ENCODE data around the gene PPP2R1B.
"Not testable (repeated sequence)": the region's sequence is repeated elsewhere in the genome, so short reads cannot be mapped to it uniquely, and the experiment has no call there.

Gene PPP2R1B

GRCh38 chr11:111765984-111766833 lies at the start of gene PPP2R1B:
TSS of gene PPP2R1B (minus strand) at chr11:111766389. CDS start at chr11:111766361, 28 bp downstream.
- peak; percentile 77 for DNase-seq (ENCODE audit: low spot score)

DNA sequence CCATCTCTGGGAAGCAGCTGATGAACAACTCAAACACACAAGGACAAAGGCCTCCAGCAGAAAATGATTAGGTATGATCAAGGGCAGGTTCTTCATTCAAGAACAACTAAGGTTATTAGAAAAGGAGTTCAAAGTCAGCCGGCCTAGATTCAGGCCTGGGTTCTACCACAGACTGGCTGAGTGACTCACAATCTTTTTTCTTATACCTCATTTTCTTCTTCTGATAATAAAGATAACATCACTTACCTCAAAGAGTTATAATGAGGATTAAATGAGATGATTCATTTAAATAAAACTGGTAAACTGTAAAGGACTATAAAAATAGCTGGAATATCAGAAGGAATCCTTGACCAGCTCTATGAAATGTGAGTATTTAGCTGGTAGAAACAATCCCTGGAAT lies 49.3 kb upstream of the PPP2R1B start:
- no peak for DNase-seq (ENCODE audit: low spot score)

DNA sequence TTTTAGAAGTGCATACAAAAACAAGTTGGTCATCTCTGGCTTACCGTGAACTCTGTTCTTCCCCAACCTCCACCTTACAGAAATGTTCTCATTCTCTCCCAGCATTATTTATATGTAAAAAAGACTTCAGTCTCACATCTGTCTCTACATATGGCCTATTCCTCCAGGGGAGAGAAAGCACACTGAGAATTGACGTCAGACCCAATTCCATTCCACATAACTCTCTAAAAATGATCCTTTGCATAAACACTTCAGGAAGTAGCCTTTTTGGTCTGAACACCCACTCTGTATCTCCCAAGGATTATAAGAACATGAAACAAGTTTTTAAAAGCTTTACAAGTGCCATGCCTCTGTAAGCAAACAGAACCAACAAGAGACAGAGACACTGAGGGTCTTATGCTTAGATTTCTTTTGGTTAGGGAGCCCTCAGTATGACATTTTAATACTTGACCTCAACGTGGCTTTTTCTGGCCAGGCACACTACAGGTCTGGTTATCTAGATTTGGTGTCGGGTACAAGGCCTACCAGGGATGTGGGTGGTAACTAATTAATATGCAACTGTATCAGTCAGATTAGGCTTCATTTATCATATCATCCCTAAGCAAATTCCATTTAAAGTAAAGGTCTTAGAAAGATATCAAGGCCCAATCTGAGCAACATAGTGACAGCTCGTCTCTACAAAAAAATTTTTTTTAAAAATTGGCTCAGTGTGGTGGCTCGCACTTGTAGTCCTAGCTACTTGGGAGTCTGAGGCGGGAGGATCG lies 48.5 kb upstream of the PPP2R1B start:
- DNase-seq (ENCODE audit: low spot score), result no peak

DNA sequence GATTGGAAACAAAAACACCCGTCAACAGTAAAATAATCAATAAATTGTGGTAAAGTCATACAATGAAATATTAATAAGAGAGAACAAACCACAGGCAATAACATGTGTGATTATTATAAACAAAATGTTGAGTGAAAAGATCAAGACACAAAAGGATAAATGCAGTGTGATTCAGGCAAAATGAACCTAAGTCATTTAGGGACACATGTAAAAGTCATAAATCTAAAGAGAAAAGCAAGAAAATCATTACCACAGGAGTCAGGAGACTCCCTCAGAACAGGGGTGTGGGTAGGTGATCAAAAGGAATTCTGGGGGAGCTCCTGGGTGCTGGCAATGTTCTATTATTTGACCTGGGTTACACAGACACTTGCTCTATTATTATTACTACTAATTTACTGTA lies 47.9 kb upstream of the PPP2R1B start:
- DNase-seq (ENCODE audit: low spot score), result no peak

- no peak for DNase-seq (ENCODE audit: low spot score)
Measured at GRCh38 chr11:111812211-111812610, 46.0 kb upstream of the PPP2R1B start.

DNA sequence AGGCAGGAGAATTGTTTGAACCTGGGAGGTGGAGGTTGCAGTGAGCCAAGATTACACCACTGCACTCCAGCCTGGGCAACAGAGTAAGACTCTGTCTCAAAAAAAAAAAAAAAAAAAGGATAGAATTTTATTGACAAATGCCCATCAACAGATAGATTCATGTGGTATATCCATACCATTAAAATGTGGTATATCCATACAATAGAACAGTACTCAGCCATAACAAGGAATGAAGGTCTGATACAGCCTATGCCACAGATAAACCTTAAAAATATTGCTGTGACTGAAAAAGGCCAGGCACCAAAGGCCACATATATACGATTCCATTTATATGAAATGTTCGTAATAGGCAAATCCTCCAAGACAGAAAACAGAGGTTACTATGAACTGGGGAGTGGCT lies 45.3 kb upstream of the PPP2R1B start:
- DNase-seq (ENCODE audit: low spot score), result no peak

- no peak for DNase-seq (ENCODE audit: low spot score)
Measured at GRCh38 chr11:111808834-111809233, 42.6 kb upstream of the PPP2R1B start.

DNA sequence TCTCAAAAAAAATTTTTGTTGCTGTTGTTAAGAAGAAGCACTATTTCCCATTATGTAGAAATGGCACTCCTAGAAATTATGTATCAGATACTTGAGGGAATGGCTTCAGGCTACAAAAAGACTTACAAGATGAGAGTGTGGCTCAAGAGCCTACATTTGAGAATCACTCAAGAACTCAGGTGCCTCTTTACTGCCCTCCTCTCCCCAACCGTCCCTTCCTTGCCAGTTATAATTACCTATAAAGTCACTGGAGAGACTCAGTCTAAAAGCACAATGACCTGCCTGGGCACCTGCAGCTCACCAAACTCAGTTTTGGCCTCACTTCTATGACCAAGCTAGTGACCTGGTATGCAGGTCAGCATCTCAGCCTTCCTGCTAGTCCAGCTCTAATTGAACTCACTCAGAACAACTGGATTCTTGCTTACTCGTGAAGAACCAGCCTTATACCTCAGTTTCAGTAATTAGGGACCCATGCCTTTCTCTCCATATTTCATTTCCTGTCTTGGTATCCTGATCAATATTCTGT lies 41.9 kb upstream of the PPP2R1B start:
- no peak for DNase-seq (ENCODE audit: low spot score)

DNA sequence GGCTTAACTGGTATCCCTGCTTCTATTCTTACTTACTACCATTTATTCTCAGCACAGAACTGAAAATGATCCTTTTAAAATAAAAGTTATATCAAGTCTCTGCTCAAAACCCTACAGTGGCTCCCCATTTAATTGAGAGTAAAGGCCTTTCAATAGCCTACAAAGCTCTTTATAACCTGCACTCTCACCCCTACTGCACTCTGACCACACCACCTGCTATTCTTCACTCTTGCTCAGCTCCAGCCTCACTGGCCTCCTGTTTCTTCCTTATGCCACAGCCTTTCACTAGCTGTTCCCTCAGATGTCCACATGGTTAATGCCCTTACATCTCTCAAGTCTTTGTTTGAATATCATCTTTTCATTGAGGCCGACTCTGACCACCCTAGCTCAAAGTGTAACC lies 40.9 kb upstream of the PPP2R1B start:
- no peak for DNase-seq (ENCODE audit: low spot score)

GRCh38 chr11:111801135-111801534 lies 34.9 kb upstream of the PPP2R1B start:
- DNase-seq (ENCODE audit: low spot score), result no peak

DNA sequence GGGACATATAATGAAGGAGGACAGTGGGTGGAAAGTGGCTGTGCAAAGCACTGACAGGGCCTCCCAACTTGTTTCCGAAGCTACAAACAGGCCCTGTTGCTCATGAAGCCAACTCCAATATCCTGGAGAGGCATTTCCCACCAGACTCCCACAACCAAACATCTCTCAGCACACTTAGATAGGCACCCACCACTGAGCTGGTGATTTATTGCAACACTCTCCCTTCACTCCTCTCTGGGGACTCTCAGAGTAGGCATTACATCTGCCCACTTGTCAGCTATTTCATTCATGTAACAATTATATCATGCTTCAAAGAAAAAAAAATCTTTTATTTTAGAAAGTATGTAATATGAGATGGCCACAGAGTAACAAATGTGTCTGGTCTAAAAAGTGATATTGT lies 32.1 kb upstream of the PPP2R1B start:
- no peak for DNase-seq (ENCODE audit: low spot score)

GRCh38 chr11:111797145-111797581 lies 31.0 kb upstream of the PPP2R1B start:
- no peak for DNase-seq (ENCODE audit: low spot score)

GRCh38 chr11:111796696-111797095 lies 30.5 kb upstream of the PPP2R1B start:
- DNase-seq (ENCODE audit: low spot score), result no peak

DNA sequence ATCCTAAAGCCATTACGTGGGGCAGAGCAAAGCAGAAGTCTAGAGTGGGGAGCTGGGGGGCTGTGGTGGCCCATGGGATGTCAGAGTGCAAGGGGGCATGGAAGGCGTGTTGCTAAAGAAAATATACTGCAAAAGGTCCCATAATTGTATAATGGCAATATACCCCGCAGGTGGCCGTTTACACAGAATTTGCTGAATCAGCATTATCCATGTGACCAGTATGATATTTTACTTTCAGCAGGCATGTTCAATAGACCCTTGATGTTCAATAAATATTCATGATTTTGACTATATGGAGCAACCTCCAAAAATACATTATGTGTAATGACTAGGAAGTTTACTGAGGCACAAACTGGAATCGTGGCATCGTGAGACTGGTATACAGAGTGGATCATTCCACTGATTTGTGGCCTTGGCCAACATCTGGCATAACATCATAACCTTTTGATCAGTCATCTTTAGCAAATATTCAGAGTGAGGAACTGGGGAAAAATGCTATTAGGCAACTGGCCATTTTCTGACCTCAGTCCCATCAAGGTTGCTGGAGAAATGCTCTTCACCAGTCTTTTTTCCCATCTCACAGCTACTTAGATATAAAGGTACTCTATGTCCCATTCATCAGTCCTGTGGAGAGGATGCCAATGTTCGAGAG lies 29.3 kb upstream of the PPP2R1B start:
- no peak for DNase-seq (ENCODE audit: low spot score)

DNA sequence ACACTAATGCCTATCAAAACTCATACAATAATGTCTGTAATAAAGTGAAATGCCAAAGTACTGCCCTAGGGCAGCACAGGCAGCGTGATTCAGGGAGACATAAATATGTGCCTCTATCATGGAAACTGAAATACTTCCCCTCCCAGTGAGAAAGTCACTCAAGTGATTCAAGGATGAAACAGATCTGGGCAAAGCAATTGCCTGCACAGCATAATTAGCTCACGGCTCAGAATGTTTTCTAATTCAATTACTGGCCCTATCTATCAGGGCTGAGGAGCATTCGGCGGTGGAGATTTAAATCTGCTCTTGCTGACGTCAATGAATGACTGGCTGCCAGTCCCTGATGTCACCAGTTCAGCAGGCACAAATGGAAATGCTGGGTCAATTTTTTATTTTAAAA lies 27.7 kb upstream of the PPP2R1B start:
- no peak for DNase-seq (ENCODE audit: low spot score)

GRCh38 chr11:111792955-111793500 lies 26.8 kb upstream of the PPP2R1B start:
- no peak for DNase-seq (ENCODE audit: low spot score)

DNA sequence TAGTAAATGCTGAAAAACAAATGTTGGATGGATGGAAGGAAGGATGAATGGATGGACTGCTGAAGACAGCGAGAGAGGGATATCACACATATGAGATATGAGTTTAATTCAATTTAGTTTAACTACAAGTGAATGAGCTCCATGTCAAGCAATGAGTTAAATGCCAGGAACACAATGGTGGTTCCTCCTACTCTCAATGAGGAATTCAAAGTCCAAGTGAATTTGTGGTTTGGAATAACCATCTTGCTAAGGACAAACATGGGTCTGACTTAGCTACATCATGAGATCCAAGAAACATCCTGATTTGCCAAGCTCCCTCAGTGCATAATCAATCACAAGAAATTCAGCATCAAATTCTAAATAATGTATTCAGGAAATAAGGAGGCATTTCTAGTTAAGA lies 26.1 kb upstream of the PPP2R1B start:
- DNase-seq (ENCODE audit: low spot score), result no peak

- no peak for DNase-seq (ENCODE audit: low spot score)
Measured at GRCh38 chr11:111788464-111788863, 22.3 kb upstream of the PPP2R1B start.

- no peak for DNase-seq (ENCODE audit: low spot score)
Measured at GRCh38 chr11:111788051-111788450, 21.9 kb upstream of the PPP2R1B start.

DNA sequence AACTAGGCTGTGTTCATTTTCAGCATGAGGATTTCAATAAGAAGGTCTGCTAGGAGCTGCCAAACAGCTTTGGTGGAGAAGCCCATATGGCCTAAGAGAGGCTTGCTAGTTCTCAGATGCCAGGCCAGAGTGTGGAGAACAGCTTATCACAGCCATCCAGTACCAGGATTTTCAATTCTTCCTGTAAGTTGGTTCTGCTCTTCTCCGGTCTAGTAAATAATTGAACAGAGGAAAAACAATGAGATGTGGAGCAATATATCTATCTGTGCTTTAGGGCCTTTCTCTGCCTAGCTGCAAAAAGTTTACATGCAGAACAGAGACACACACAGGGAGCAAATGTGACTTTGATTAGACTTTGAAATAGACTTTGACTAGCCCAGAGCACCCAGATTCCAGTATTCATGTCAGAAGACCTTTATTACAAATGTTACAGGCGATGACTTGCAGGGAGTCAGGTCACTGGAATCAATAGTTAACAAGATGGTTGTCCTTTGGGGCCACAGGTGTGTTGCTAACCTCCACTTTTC lies 19.8 kb upstream of the PPP2R1B start:
- no peak for DNase-seq (ENCODE audit: low spot score)

- DNase-seq (ENCODE audit: low spot score), result no peak
Measured at GRCh38 chr11:111785076-111785475, 18.9 kb upstream of the PPP2R1B start.

DNA sequence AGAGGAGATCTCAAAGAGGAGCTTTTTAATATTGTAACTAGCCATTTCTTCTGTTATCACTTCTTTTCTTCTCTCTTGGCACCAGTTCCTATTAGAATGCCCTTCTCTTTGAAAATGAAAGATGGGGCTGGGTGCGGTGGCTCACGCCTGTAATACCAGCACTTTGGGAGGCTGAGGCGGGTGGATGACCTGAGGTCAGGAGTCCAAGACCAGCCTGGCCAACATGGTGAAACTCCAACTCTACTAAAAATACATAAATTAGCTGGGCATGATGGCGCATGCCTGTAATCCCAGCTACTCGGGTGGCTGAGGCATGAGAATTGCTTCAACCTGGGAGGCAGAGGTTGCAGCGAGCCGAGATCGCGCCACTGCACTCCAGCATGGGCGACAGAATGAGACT lies 18.1 kb upstream of the PPP2R1B start:
- not testable (repeated sequence) for DNase-seq (ENCODE audit: low spot score)
